Germinal center (tissue), 1 donor: ENCODE data around the gene MORN5.

ENCODE experiments used
- DNase-seq: peaks from one replicate; pipeline ENCODE4 v3.0.0; 2012; ENCODE audit warnings: mixed read lengths, low spot score

MORN5 gene

DNA sequence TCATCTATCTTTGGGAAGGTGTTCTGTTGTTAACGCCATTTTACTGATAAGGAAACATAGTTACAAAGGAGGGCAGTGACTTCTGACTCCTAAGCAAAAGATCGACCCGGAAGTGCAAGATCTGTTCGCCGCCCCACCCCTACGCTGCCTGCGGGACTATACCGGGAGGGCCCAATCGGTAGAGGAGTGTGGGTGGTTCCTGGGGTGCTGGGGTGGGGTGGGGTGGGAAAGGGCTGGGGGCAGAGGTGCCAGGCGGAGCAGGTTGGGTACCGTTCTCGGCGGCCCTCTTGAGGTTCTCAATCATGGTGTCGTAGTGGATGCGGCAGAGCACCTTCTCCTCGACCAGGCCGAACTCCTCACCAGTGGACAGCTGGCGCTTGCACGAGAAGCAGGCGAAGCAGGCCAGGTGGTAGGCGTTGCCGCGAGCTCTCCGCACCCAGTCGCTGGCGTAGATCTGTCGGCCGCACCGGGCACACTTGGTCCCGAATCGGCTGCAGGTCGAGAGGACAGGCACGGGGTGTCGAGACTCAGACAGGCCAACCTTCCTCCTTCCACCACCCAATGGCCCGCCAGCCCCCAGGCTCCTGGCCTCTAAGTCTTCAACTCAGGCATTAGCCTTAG, 57.2 kb downstream of the MORN5 start:
- no peak for DNase-seq

DNA sequence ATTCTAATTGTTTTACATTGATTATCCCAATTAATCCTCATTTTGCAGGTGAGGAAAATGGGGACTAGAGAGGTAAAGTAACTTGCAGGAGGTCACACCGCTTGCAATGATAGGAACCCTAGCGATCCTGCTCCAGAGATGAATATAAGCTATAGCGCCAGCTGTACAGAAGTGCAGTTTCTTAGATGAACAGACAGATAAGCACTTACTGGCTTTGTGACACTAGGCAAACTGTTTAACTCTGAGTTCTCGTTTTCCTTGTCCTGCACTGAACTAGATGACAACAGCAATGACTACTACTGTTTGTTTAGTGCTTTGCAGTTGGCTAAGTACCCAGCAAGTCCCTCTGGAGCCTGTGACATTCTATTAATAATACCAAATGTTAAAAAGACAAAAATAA, 57.9 kb downstream of the MORN5 start:
- no peak for DNase-seq

DNA sequence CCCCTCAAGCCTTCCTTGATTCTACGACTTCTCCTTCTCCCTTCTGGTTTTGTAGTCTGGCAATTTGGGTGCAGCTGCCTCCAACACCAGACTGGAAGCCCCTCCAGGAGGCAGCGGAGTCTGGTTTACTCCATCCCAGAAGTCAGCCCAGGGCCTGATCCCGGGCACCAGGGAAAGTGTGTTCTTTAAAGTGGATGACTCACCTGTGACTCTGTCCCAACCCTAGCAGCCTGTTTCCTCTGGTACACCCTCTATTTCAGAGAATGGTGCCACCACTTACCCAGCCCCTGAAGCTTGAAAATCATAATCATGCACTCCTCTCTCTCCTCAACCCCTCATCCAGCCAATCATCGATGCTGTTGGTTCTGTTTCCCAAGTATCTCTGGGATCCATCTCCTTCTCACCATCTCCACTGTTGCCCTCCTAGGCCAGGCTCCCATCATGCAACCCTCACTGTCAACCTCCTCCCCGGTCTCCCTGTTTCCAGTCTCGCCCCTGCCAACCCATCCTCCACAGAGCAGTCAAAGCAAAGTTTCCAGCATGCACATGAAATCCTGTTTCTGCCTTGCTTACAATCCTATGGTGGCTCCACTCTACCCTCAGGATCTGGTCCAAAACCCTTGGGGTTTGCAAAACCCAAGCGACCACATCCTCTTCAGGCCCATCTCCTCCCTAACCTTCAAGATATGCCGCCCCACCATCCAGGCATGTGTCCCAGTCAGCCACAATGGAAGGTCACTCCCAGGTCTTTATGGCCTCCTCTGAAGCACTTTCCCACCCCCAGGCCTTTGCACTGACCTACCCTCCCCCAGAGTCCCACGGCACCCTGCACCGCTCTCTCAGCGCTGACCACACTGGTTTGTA, 58.6 kb downstream of the MORN5 start:
- no peak for DNase-seq

DNA sequence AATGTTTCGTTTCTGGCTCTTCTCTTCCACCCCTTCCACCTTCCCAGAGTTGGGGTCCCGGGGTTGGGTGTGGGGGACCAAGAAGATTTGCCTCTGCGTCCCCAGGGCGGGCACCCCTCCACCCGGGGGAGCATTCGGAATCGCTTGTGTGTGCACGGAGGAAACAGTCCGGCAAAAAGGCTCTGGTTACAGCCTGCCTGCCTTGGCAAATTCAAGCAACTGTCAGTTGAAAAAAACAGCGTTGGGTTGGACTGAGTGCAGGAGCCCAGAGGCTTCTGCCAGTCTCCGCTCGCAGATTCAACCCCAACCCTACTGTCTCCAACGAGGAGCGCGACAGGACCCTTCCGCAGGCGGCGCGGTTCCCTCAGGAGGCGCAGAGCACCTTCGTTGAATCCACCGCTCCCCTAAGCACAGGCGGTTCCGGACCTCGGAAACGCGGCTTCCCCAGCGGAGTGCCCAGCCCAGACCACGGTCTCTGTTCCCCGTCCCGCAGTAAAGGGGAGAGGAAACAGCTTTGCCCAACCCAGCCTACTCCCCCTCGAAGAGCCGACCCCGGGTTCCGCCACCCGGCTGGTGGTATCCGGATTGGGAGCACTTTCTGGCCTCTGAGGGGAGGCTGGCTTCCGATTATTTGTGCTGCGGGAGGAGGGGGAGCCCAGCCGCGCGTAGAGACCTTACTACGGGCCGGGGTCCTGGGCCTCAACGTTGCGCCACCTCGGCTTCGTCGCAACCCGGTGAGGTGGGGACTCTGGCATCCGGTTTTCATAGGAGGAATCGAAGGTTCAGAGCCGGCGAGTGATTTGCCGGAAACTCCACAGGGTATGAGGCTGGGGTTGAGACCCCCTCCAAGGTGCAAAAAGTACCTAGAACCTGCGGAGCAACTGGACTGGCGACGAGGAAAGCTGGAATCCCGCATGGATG, 59.5 kb downstream of the MORN5 start:
- no peak for DNase-seq

DNA sequence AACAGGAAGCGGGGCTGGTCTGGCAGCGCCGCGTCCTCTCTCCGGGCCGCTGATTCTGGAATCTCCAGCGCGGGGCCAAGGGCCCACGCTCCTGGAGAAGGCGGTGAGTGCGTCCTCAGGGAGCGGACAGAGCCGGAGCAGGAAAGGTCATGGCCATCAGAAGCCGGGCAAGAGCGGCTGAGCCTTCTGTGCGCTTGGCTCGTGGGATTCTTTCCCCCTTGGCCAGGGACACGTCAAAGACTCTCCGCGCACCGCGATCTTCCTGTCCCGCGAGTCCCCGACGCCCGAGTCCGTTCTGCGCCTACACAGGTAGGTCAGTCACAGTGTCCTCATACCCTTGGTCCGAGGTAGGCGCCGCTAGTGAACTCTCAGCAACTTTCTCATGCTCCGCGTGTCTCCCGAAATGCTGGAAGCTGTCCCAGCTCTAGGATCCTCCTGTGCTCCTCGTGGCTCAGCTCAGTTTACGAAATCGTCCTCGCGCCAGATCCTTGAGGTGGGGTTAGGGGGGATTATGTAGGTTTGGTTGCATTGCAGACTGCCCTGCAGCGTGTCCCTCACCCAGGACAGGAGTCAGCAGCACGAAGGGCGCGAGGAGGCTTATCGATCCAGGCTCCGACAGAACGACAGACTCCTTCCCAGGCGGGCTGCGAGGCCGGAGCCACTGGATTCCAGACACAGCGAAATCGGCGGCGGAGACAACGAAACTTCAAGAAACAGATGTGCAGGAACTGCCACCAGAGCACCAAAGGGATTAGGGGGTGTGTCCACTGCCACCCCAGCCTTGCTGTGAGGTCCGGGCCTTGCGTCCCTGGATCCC, 60.4 kb downstream of the MORN5 start:
- no peak for DNase-seq

DNA sequence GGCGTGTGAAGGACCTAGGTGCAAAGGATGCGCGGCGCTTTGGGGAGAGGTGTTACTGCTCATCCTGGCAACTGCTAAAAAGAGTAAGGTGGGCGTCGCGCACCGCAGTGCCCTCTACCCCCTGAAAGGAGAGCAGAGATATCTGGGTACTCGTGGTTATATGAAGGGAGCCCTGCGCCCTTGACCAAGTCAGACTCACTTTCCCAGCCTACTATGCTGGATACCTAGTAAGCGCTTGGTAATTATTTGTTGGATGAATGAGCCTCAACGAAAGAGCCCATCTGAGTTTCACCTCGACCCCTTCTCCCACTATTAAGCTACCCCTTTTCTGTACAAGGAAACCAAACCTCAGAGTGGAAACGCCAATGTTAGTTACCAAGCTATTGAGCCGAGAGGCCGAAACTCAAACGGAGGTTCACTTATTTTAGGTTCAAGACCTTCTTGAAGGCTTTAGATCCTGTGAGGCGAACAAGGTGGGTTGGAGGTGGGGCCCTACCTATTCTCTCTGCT, 61.0 kb downstream of the MORN5 start:
- no peak for DNase-seq

DNA sequence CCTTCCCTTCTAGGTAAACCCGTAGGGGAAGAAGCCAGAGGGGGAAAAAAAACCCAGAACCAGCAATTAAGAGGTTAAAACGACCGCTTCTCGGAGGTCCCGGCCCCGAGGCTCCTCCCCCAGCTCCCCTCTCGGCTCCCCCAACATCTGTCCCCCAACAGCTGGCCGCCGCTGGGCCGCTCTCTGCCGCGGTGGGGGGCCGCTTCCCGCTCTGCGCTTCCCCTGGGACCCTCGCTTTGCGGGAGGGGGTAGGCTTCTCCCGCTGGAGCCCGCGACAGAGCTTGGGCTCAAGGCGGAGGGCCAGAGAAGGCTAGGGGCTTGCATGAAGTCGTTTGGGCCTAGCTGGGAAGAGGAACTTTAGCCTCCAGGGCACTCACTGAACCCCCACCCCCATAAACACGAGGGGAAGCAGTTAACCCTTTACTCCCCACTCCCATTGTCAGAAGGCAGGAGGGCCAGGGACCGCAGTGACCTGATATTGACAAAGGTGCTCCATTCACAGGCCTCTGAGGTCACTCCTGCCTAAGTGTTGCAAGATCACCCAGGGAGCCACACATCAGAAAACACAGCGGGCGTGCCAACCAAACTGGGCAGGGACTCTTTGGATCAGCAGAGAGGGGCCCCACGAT, 61.6 kb downstream of the MORN5 start:
- DNase-seq = no peak

DNA sequence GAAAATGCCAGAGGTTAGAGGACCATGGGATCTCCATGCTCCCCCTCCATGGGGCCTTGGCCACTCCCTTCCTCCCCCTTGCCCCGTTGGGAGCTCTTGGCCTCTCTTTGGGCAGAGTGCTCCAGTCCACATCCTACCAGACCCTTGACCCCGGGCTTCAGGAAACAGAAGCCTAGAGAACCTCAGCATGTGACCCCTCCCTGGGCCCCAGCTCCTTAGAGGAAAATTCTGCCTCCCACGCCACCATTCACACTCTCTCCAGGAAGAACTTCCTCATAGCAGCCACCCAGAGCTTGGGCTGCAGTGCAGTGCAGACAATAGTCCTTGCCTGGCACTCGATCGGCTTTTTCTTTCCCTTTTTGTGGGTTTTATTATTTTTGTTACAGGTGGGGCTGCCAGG, 63.1 kb downstream of the MORN5 start:
- no peak for DNase-seq

DNA sequence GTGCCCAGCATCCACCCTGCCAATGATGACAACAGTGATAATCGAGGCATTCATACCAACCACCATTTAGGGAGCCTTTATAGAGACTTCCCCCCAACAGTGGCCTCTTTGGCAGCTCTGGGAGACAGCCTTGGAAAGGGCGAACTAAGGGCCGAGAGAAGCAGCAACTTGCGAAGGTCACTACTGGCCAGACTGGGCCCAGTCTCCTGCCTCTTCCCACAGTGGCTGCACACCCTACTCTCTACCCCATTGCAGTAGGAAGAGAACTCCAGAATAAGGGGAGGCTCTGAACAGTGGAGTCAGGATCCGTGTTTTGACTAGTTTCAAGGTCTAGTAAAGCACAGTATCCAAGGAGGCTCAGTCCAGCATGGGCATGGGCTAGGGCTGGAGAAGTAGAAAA, 63.7 kb downstream of the MORN5 start:
- no peak for DNase-seq

DNA sequence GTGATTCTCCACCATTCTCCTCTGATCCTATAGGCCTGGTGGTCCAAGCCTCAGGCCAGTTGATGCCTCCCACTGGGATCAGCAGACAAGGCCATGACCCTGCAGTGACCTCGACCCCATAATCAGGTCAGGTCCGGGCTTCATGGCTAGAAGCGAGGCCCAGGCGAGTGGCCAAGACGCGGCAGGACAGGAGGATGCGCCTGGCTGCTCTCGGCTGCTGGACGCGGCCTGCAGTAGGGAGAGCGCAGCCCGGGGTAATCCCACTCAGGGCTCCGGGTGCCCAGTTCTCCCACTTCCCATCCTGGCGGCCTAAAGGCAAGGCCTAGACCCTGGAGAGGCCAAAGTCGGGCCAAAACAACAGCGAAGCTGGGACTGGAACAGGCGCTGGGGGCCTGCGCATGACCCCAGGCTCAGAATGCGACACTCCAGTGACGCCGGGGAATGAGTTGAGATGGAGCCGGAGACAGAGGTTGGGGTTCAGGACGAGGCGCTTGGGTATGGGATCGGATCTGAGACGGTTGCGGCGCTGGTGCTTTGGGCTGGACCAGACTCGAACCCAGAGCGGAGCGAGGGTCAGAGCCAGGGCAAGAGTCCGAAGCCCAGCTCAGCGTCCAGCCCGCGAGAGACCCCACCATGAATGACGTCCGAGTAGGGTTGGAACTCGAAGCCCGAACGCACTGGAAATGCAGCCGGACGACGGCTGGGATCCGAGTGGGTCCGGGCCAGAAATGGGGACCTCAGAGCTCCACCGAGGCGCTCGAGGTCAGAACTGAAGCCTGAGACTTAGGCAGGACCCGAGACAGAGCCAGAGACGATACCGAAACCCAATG, 65.8 kb downstream of the MORN5 start:
- no peak for DNase-seq

DNA sequence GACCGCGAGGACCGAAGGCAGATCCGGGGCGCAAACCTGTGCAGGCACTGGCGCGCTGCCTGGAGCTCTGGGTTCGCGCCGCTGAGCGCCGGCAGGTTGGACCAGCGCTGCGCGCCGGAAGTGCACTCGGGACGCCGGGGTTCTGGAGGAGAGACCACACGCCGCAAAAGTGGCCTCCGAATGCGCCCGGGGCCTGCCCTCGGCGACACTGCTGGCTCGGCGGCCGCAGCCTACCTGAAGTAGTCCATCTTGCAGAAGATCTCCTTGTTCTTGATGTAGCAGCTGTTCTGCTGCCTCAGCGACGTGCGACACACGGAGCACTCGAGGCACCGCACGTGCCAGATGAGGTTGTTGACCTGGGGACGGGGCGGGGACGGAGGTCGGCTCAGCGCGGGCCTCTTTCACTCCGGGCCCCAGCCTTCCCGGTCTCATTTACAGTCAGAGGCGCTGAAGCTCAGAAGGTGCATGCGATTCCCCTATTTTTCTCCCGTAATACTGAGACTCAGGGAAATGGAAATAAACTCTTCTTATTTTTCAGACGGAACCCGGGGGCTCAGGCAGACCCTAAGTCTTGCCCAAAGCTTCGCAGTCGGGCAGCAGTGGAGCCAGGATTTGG, 66.5 kb downstream of the MORN5 start:
- no peak for DNase-seq

DNA sequence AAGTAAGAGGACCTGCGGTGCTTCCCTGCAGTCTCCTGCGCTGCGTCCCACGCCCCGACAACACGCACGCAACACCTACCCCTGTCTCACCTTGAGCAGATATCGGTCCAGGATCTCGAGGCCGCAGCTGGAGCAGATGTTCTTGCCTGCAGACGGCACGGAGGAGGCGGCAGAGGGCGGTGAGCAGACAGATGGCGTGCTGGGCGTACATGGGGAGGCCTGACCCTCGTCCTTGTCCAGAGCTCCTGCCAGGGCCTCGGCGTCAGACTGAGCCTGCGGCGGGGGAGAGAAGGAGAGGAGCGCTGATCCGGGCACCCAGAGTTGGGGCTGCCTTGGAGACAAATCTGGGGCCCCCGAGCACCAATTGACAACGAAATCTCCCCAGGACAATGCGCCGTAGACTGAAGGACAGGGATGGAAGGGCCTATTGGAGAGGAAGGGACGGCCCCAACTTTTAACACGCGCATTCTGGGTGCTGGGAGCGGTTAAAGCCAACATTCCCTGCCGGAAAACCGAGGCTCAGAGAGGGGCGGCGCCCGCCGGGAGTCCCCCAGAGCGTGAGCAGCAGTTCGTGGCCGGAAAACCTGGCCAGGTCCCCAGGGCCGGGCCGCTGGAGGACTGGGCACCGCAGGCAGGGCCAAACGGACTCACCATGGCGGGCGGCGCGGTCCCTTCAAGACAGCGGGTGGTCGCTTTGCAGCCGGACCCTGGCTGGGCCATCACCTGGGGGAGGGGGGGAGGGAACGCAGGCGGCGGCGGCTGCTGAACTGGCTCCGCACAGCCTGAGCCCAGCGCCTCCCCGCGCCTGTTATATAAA, 67.3 kb downstream of the MORN5 start:
- no peak for DNase-seq

DNA sequence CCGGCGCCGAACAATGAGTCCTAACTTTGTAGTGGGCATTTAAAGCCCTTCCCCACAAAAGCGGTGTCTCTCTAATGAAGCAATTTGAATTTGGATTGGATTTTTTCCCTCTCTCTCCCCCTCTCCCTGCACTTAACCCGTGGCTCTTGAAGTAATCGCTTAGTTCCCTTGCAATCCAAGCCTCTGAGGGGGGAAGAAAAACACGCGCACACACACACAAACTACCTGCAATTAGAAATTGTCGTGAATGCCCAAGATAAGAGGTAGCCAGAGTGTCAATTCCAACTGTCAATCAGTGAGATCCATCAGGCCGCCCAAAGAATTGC, 67.8 kb downstream of the MORN5 start:
- DNase-seq = no peak

DNA sequence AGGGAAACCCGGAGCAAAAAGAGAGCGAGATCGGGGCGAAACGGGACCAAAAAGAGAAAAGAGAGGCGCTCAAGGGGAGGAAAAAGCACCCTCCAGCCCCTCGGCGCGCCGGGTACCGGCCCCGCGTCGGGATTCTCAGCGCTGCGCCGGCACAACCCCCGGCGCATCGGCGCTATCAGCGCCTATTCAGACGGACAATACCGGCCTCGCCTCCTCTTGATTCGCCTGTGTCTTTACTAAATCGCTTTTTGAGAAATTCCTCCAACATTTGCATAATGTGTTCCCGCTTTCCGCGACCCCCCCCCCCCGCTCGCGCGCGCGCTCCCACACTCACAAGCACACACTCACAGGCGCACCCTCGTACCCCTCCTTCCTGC, 68.5 kb downstream of the MORN5 start:
- no peak for DNase-seq

DNA sequence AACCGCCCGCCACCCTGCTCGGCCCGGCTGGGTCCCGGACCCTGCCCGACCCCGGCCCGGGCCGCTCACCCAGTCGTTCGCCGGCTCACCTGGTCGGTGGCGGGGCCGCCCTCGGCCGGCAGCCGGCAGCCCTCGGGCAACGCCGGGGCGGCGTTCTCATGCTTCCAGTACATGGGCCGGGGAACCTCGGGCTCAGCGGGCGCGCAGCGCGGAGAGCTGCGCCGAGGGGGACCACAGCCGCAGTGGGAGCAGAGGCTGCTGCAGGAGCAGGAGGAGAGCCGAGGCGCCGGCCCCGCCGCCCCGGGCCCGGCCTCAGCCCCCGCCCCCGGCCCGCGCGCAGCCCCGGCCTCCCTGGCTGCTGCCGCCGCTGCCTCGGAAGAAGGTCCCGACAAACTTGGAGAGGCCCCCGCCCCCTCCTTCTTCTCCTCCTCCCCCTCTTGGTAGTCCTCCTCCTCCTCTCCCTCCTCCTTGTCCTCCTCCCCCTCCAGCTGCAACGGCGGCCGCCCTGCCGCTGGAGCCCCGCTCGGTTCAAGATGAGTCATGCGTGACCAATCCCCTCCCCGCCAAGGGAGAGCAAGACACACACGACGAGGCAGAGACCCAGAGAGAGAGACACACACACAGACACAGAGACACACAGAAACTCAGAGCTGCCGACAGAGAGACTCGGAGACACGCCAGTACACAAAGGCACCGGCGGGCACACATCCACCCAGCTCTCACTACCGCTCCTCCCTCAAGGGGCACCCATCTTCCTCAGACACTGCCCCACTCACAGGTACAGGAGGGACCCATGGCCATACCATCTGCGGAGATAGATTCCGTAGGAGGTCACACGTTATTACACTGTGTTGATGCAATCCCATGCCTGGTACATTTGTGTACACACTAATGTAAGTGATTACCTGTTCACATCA, 69.1 kb downstream of the MORN5 start, which contains the start of gene LHX6:
LHX6 (minus strand) TSS at position 390 of the 917 bp plus-strand sequence; CDS start at position 173, 217 bp downstream.
- DNase-seq = no peak

DNA sequence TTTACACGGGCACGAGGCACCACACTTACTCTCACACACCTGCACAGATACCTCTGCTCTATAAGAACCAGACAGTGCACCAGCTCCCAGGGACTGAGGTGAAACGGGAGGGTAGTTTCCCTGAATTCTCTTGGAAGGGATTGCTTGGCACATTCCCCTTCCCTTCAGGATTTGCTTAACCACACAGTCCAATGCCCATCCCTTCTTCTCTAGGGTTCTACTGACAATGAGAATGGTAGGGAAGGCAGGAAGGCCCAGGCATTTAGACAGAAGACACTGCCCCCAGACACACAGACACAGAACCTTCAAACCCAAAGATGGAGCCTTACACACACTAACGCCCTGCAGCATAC, 69.8 kb downstream of the MORN5 start:
- DNase-seq = no peak

DNA sequence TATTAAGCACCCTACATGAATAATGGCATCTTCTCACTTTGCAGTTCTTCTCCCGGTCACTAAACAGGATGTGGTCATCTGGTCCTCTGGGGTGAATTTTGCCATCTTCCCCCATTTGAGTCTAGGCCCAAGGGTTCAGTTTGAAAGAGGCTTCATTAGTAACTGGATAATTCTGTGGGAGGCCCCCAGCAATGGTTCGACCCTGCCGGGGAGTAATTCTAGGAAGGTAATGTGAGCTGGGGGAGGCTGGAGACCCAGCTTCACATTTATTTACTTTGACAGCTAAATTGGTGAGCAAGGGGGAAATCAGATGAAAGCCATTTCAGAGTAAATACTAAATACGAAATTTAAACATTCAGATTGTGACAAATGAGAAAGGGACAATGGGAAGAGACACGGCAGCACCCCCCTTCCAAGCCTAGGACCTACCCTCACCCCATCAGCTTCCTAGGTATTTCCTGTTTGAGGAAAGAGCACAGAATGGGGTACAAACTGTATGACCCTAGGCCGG, 73.1 kb downstream of the MORN5 start:
- DNase-seq = no peak
